Subcutaneous adipose tissue (tissue), 4 donors: Measurements from ENCODE around the gene MBD5. TPM values are rescaled to one million over a fixed set of nuclear protein-coding genes. Genes with fewer than 3 reads are reported as not detected.

Experiments
- total RNA-seq, 4 donors: library from RNA; depleted of rRNA; stranded (reverse); fragments of >200 nt; gene quantifications; one replicate each; pipeline ENCODE4 v1.1.0, GENCODE V29; 2016
- TF ChIP-seq, protein P1 (sequence below): fragments of 450-650 bp; IDR thresholded peaks from one replicate; pipeline ENCODE4 v1.5.1; 2016; ENCODE audit warnings: low read depth, mild to moderate bottlenecking, control low read depth, antibody characterized with exemption, moderate library complexity

Gene MBD5
- total RNA-seq, 4 donors from 2014 or later, result 29.4 to 35.0 (median 32.9) TPM

GRCh38 chr2:147998203-147998602 lies 22.7 kb upstream of the MBD5 start:
- TF ChIP-seq, protein P1, sequence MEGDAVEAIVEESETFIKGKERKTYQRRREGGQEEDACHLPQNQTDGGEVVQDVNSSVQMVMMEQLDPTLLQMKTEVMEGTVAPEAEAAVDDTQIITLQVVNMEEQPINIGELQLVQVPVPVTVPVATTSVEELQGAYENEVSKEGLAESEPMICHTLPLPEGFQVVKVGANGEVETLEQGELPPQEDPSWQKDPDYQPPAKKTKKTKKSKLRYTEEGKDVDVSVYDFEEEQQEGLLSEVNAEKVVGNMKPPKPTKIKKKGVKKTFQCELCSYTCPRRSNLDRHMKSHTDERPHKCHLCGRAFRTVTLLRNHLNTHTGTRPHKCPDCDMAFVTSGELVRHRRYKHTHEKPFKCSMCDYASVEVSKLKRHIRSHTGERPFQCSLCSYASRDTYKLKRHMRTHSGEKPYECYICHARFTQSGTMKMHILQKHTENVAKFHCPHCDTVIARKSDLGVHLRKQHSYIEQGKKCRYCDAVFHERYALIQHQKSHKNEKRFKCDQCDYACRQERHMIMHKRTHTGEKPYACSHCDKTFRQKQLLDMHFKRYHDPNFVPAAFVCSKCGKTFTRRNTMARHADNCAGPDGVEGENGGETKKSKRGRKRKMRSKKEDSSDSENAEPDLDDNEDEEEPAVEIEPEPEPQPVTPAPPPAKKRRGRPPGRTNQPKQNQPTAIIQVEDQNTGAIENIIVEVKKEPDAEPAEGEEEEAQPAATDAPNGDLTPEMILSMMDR, result no peak

DNA sequence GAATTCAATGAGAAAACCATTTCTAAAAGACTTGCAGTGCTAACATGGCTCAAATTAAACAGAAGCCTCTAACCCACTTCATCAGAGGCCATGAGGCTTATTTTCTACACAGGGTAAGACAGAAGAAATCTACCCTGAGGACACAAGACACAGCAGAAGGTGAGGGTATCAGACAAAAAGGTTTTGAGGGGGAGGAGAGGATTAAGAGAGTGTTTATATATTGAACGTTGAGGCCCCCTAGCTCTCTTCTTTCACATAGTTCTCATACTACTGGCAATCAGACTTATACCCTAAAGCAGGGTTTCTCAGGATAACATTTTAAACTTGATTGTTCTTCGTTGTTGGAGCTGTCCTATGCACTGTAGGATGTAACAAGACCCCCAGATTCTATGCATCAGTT lies 21.8 kb upstream of the MBD5 start:
- TF ChIP-seq, protein P1, result no peak

DNA sequence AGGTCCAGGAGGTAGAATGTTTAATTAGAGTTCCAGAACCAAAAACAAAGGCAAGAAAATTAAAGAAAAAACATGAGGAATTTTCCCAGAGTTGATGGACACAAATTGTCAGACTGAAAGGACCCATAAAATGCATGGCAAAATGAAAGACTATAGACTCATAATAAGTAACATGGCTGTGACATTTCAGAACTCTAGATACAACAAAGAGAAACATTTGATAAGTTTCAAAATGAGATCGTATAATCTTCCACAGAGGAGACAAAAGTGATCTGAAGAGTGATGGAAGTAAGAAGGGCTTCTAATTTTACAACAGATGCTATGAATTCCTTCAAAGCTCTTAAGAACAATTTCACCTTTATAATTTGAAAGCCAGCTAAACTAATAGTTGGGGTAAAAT lies 20.8 kb upstream of the MBD5 start:
- TF ChIP-seq, protein P1, result no peak

- TF ChIP-seq, protein P1, result no peak
Measured at GRCh38 chr2:148006249-148007007, 14.5 kb upstream of the MBD5 start.

GRCh38 chr2:148007219-148007900 lies 13.5 kb upstream of the MBD5 start:
- TF ChIP-seq, protein P1, result no peak

- TF ChIP-seq, protein P1, result no peak
Measured at GRCh38 chr2:148013876-148014275, 7.0 kb upstream of the MBD5 start.

DNA sequence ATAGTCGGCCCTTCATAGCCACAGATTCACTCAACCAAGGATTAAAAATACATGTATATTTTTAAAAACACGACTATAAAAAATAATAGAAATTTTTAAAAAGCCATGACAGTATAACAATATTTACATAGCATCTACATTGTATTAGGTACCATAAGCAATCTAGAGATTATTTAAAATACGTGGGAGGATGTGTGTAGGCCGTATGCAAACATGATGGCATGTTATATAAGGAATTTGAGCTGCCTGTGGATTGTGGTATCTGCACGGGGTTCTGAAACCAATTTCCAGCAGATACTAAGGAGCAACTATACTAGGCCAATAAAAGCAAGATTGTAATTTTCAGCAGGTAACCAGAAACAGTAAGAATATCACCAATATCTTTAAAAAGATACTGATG lies 6.3 kb upstream of the MBD5 start:
- TF ChIP-seq, protein P1, result no peak
